ENCODE data around the gene MYL4.

- no peak for TF ChIP-seq CTCF (IDR thresholded peaks at IDR 0.05; ENCODE audit: control extremely low read depth in 1 of 3, insufficient read depth in 1 of 3, low read depth in 1 of 3, low read length in 3 of 3)
- TF ChIP-seq, protein P1, sequence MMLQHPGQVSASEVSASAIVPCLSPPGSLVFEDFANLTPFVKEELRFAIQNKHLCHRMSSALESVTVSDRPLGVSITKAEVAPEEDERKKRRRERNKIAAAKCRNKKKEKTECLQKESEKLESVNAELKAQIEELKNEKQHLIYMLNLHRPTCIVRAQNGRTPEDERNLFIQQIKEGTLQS (IDR thresholded peaks at IDR 0.05; ENCODE audit: insufficient read depth, low read depth, low read length) = no peak
- no peak for TF ChIP-seq POLR2AphosphoS5 (IDR thresholded peaks at IDR 0.05; ENCODE audit: low read depth, low read length)
Measured at GRCh38 chr17:47205419-47205963, 3.7 kb upstream of the MYL4 start.
